SU-DHL-6 (cell line): ENCODE measurements around the gene SNED1.

Experiments
- CTCF ChIP-seq: fragments of 200-600 bp; sonication (generic); IDR thresholded peaks from one replicate; pipeline ENCODE4 v1.5.1; 2017; ENCODE audit warnings: antibody characterized with exemption, mild to moderate bottlenecking, low read length, moderate library complexity; ENCODE audit not compliant: insufficient read depth, poor library complexity, severe bottlenecking
- EZH2phosphoT487 ChIP-seq: fragments of 200-600 bp; sonication (generic), shearing (Covaris generic); conservative IDR thresholded peaks from 2 replicates; pipeline ENCODE4 v1.6.1; 2018; ENCODE audit warnings: mild to moderate bottlenecking, antibody characterized with exemption, low read length, moderate library complexity, mixed read lengths

GRCh38 chr2:241141214-241141770 lies 142.9 kb downstream of the SNED1 start:
- TF ChIP-seq EZH2phosphoT487: no peak
- TF ChIP-seq CTCF: no peak
